Body of pancreas (tissue), 4 donors: ENCODE measurements around the gene RIN3. TPM values are rescaled to one million over a fixed set of nuclear protein-coding genes. Genes with fewer than 3 reads are reported as not detected.

ENCODE experiments used
- ATAC-seq: fragments of 150-250 bp; one replicate; pipeline ENCODE4 v1.9.1; 2016
- DNase-seq, 4 donors: peaks; one replicate each; pipeline ENCODE4 v3.0.0-alpha.2; 2019
- H3K27ac ChIP-seq, 4 donors: fragments of 200-600 bp; sonication (generic); 1 replicate in 3 of 4; 2 replicates in 1 of 4; pipeline versions ENCODE4 v1.5.1 to v1.6.1; 2016 to 2019; ENCODE audit warnings: mild to moderate bottlenecking in 1 of 4, mixed read lengths in 1 of 4, moderate library complexity in 1 of 4
- H3K27me3 ChIP-seq, 2 donors: fragments of 200-600 bp; sonication (generic); one replicate each; pipeline ENCODE4 v1.6.0; 2016; ENCODE audit warnings: mild to moderate bottlenecking in 1 of 2
- H3K36me3 ChIP-seq, 2 donors: fragments of 200-600 bp; sonication (generic); replicated peaks in 1 of 2; 2 replicates each; pipeline ENCODE4 v1.5.1; 2016; ENCODE audit warnings: low read depth in 2 of 2; ENCODE audit not compliant: insufficient read depth in 1 of 2
- H3K4me1 ChIP-seq: fragments of 200-600 bp; sonication (generic); one replicate; pipeline ENCODE4 v1.6.0; 2016
- H3K4me3 ChIP-seq, 2 donors: fragments of 200-600 bp; sonication (generic); 1 replicate in 1 of 2; 2 replicates in 1 of 2; pipeline ENCODE4 v1.5.1; 2016 to 2019
- H3K9me3 ChIP-seq, 3 donors: fragments of 200-600 bp; sonication (generic); 1 replicate in 2 of 3; 2 replicates in 1 of 3; pipeline ENCODE4 v1.5.1; 2016
- POLR2A ChIP-seq, 3 donors: fragments of 450-650 bp; IDR thresholded peaks; one replicate each; pipeline ENCODE4 v1.6.1; 2016; ENCODE audit warnings: antibody characterized with exemption in 3 of 3, mild to moderate bottlenecking in 2 of 3
- WGBS, 2 donors: methylation state at CpG; one replicate each; pipeline ENCODE4 v1.1.5; 2017; 5-methylcytosine and 5-hydroxymethylcytosine counted together
- intact Hi-C: fragments of 100-400 bp; cut with DNase I; formaldehyde crosslinking; loops from one replicate; pipeline ENCODE4 v1.15.1; 2023
- total RNA-seq, 2 donors: library from RNA; depleted of rRNA; stranded (reverse); fragments of >200 nt; gene quantifications; one replicate each; pipeline ENCODE4 v1.1.0, GENCODE V29; 2016
- TF ChIP-seq, protein P1 (sequence below), 7 experiments: fragments of 450-650 bp in 4 of 7; fragments of 200-600 bp in 3 of 7; sonication (generic) in 3 of 7; IDR thresholded peaks; one replicate each; pipeline ENCODE4 v1.5.1; 2016 to 2019; ENCODE audit warnings: antibody characterized with exemption in 7 of 7

The RIN3 gene
- total RNA-seq, 2 donors from 2014 or later: 2.6 to 3.3 TPM

DNA sequence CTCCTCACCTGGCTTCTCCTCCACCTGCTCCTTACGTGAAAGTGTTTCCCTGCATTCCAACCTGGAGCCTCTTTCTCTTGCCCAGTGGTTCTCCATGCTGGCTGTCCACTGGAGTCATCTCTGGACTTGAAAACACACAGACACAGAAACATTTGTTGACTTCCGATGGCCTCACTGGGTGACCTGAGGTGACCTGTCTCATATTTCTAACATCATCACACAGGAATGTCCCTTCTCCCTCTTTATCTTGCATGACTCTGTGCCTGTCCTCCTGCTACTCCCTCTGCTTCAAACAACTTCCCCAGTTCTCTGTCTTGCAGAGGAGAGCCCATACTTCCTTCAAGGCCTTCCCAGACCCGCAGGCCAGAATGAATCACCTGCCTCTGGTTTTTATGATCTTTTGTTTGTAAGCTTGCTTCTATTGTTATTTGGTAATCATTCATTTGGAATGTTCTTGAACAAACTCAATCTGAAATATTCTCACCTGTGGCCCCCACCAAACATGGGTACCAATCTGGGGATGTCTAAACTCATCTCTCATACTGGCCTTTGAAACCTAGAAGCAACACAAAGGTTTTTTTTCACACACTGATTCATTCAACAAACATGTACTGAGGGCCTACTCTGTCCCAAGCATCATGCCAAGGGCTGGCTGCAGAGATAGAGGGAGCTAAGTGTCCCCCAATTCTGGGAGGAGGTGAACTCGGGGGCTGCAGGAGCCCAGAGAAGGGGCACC, 9.7 kb upstream of the RIN3 start:
- 61 to 62% methylated on average over 4 of the region's 4 CpGs for WGBS, 2 donors
- Histone ChIP-seq H3K4me1 (no peaks in the 10 kb centered on the region), H3K4me3 (no peak overlapping the region), H3K27me3 (no peaks in the 10 kb centered on the region), H3K27ac (no peak overlapping the region), H3K36me3 (no peaks in the 10 kb centered on the region), H3K9me3 (no peaks in the 10 kb centered on the region)
- ATAC-seq (peak; percentile 18), DNase-seq (no peak)
- TF ChIP-seq, protein P1, sequence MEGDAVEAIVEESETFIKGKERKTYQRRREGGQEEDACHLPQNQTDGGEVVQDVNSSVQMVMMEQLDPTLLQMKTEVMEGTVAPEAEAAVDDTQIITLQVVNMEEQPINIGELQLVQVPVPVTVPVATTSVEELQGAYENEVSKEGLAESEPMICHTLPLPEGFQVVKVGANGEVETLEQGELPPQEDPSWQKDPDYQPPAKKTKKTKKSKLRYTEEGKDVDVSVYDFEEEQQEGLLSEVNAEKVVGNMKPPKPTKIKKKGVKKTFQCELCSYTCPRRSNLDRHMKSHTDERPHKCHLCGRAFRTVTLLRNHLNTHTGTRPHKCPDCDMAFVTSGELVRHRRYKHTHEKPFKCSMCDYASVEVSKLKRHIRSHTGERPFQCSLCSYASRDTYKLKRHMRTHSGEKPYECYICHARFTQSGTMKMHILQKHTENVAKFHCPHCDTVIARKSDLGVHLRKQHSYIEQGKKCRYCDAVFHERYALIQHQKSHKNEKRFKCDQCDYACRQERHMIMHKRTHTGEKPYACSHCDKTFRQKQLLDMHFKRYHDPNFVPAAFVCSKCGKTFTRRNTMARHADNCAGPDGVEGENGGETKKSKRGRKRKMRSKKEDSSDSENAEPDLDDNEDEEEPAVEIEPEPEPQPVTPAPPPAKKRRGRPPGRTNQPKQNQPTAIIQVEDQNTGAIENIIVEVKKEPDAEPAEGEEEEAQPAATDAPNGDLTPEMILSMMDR (IDR thresholded peaks at IDR 0.05): no peak
- TF ChIP-seq POLR2A (IDR thresholded peaks at IDR 0.05): no peak
- intact Hi-C loops: no loop called here

DNA sequence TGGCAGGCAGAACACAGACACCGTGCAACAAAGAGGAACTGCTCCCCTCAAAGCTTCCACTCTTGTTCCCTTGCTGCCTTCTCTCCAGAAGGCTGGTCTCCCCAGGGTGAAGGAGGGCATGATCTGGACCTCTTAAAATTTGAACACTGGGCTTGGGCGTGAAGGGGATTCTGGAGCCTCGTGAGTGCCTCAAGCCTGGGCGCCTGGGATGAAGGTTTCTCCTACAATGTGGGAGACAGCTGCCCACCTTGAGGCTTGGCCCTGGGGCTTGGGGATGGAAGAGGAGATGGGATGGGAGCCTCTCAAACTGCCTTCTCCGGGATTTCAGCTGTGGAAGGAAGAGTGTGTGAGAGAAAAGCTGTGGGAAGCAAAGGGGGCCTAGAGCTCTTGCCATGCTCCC, 7.8 kb upstream of the RIN3 start:
- DNase-seq: no peak
- TF ChIP-seq POLR2A (IDR thresholded peaks at IDR 0.05): no peak
- TF ChIP-seq, protein P1 (IDR thresholded peaks at IDR 0.05): no peak
- Histone ChIP-seq H3K4me1 (no peaks in the 10 kb centered on the region), H3K36me3 (no peaks in the 10 kb centered on the region), H3K27me3 (no peaks in the 10 kb centered on the region), H3K4me3 (no peak overlapping the region), H3K9me3 (no peaks in the 10 kb centered on the region), H3K27ac (no peak overlapping the region)
- intact Hi-C loops: no loop called here
- WGBS, 2 donors: 80 to 85% methylated on average over 4 to 5 of the region's 5 CpGs
- ATAC-seq: no peak

DNA sequence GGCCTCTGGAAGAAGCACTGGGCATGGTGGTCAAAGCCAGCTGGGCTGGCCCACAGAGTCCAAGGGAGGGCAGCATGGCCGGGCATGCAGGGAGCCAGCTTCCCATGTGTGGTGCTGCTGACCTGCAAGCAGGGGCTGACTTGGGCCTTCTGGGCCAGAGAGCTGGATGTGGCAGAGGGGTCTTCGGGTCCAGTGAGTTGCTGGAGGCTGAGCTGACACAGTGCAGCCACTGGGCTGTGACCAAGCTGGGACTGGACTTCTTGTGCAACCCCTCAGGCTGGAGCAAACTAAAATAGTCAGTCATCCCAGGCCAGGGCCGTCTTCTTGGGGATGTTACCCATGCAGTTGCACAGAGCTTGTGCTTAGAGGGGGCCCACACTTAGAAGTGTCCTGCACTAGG, 7.3 kb upstream of the RIN3 start:
- H3K4me1 ChIP-seq: no peaks in the 10 kb centered on the region
- intact Hi-C loops: no loop called here
- H3K27ac ChIP-seq: no peak overlapping the region
- ATAC-seq (no peak), DNase-seq (no peak)
- H3K36me3 ChIP-seq: no peaks in the 10 kb centered on the region
- TF ChIP-seq, protein P1 (IDR thresholded peaks at IDR 0.05): no peak
- TF ChIP-seq POLR2A (IDR thresholded peaks at IDR 0.05): no peak
- WGBS, 2 donors: 72 to 83% methylated on average over 2 to 3 of the region's 3 CpGs
- no peaks in the 10 kb centered on the region for H3K9me3 ChIP-seq
- no peaks in the 10 kb centered on the region for H3K27me3 ChIP-seq
- no peak overlapping the region for H3K4me3 ChIP-seq

DNA sequence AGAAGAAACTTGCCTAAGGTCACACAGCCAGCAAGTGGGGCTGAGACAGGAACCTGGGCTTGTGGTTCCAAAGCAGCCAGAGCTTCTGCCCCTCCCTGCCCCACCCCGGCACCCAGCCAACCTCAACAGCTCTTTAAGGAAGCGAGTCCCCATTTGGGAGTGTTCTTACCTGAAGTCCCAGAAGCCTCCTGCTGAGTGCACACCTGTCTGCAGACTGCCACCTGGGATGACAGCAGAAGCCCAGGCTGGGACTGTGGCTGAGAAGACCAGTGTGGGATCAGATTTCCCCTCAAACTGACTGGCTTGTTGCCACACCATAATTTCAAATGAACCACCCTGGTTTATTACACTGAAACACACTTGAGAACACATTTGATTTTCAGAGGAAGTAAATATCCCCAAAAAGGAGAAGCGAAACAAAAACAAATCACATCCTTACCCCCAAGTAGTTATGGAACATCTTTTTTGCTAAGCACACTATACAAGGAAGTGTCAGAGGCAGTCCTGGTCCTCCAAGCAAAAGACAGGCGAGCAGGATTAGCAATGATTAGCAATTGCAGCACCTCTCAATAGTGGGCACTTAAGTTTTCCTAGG, 6.3 kb upstream of the RIN3 start:
- WGBS, 2 donors: 57 to 62% methylated on average over 3 to 4 of the region's 4 CpGs
- Histone ChIP-seq H3K36me3 (no peaks in the 10 kb centered on the region), H3K4me1 (no peaks in the 10 kb centered on the region), H3K27ac (no peak overlapping the region), H3K9me3 (no peaks in the 10 kb centered on the region), H3K4me3 (no peak overlapping the region), H3K27me3 (no peaks in the 10 kb centered on the region)
- intact Hi-C loops: no loop called here
- peak in 1 of 4 donors; percentile 50 for DNase-seq
- TF ChIP-seq POLR2A (IDR thresholded peaks at IDR 0.05): no peak
- TF ChIP-seq, protein P1 (IDR thresholded peaks at IDR 0.05): no peak
- ATAC-seq: no peak

DNA sequence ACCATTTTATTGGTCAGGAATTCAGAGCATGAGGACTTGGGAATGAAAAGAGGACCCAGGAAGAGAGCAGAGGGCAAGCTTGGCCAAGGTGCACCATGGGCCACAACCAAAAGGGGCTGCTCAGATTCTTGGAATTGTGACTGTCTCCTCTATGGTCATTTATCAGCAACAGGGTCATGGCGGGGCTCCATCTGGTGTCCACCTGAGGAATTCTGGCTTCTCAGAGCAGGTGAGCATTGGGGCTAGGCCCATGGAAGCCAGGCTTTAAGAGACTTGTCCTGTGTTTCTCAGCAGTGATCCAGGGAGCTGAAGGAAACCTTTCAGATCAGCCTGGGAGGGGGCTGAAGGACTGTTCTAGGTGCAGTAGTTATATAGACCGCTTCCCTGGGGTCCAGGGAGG, 2.6 kb upstream of the RIN3 start:
- ATAC-seq: no peak
- Histone ChIP-seq H3K9me3 (no peaks in the 10 kb centered on the region), H3K27me3 (peaks cover 0 to 13% of the 10 kb centered on the region in 2 donors), H3K4me1 (peaks cover 13% of the 10 kb centered on the region), H3K4me3 (no peak overlapping the region), H3K27ac (no peak overlapping the region), H3K36me3 (no peaks in the 10 kb centered on the region)
- 77 to 93% methylated on average over 2 of the region's 2 CpGs for WGBS, 2 donors
- TF ChIP-seq, protein P1 (IDR thresholded peaks at IDR 0.05): no peak
- intact Hi-C loops: no loop called here
- no peak for DNase-seq
